ENCODE results near the gene RASA2. TPM values are rescaled to one million over a fixed set of nuclear protein-coding genes. Genes with fewer than 3 reads are reported as not detected.

The RASA2 gene
- total and polyA plus RNA-seq, 9 of the 15 experiments (the other 6 are each of a cell fraction or from before 2014, with no cell fraction given) = 2.0 to 12.8 (median 9.5) TPM

DNA sequence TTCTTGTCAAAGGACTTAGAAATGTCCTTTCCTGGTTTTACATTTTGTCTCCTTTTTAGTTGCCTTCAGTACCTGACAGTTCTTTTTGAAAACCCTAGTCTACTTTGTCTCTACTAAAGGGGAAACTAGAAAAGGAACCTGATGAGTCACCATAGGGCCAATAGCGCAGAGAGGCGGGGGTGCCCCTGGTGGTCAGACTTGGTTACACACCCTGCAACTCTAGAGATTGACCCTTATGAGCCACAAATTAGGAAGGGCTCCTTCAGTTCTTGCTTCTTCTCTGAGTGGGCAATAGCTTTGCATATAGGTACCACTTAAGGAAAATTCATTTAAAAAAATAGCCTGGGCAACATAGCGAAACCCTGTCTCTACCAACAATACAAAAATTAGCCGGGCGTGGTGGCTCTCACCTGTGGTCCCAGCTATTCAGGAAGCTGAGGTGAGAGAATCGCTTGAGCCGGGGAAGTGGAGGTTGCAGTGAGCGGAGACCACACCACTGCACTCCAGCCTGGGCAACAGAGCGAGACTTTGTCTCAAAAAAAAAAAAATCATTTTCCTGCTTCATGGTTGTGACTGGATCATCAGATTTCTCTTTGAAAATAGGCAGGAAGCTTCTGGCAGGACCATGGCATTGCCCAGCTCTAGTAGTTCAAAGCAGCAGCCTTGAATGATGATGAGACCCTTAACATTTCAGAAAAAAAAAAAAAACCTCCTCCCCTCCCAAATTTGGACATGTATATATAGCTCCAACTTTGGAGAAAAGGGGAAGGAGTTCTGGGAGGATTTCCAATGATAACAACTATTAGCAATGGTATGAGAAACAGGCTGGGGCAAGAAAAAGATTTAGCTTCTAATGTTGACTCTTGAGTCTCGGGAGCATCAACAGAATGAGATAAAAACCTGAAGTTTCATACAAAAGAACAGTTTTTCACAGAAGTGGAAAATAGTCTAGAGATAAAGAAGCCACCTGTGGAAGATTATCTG, 45.2 kb upstream of the RASA2 start (continued):
- no peak for TF ChIP-seq SAFB (IDR thresholded peaks at IDR 0.05; ENCODE audit: borderline replicate concordance, low read depth, low read length)
- TF ChIP-seq TCF7L2 (IDR thresholded peaks at IDR 0.05; ENCODE audit: low read depth, low read length) = no peak
- TF ChIP-seq GABPB2 (CRISPR knock-in tag; conservative IDR thresholded peaks at IDR 0.05) = no peak
- TF ChIP-seq SMC3 (conservative IDR thresholded peaks at IDR 0.05; ENCODE audit: insufficient read depth, low read depth, low read length) = peak; percentile 24; the same call in 1 of the 2 replicates
- TF ChIP-seq TGIF2 (CRISPR knock-in tag; IDR thresholded peaks at IDR 0.05) = no peak
- TF ChIP-seq, protein P1, sequence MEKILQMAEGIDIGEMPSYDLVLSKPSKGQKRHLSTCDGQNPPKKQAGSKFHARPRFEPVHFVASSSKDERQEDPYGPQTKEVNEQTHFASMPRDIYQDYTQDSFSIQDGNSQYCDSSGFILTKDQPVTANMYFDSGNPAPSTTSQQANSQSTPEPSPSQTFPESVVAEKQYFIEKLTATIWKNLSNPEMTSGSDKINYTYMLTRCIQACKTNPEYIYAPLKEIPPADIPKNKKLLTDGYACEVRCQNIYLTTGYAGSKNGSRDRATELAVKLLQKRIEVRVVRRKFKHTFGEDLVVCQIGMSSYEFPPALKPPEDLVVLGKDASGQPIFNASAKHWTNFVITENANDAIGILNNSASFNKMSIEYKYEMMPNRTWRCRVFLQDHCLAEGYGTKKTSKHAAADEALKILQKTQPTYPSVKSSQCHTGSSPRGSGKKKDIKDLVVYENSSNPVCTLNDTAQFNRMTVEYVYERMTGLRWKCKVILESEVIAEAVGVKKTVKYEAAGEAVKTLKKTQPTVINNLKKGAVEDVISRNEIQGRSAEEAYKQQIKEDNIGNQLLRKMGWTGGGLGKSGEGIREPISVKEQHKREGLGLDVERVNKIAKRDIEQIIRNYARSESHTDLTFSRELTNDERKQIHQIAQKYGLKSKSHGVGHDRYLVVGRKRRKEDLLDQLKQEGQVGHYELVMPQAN (IDR thresholded peaks at IDR 0.05; ENCODE audit: borderline replicate concordance) = no peak
- TF ChIP-seq JUNB (CRISPR knock-in tag; conservative IDR thresholded peaks at IDR 0.05) = 0 out of 2 replicates have a peak, but pooled peaks have one; percentile 40
- no peak for TF ChIP-seq CBX5 (IDR thresholded peaks at IDR 0.05; ENCODE audit: borderline replicate concordance, low read depth)
- peak; percentile 85 for TF ChIP-seq MAFG (tag; conservative IDR thresholded peaks at IDR 0.05)
- TF ChIP-seq, protein P2, sequence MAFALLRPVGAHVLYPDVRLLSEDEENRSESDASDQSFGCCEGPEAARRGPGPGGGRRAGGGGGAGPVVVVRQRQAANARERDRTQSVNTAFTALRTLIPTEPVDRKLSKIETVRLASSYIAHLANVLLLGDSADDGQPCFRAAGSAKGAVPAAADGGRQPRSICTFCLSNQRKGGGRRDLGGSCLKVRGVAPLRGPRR (CRISPR knock-in tag; IDR thresholded peaks at IDR 0.05) = no peak
- no peak for TF ChIP-seq MCM5 (IDR thresholded peaks at IDR 0.05; ENCODE audit: low read depth)
- TF ChIP-seq SIN3A (IDR thresholded peaks at IDR 0.05; ENCODE audit: borderline replicate concordance in 2 of 2, control insufficient read depth in 1 of 2, low read depth in 2 of 2, low read length in 2 of 2) = no peak
- TF ChIP-seq GABPA (tag; conservative IDR thresholded peaks at IDR 0.05; ENCODE audit: low read depth) = no peak
- no peak for TF ChIP-seq EGR1 (conservative IDR thresholded peaks at IDR 0.05)

Data from K562 (cell line).